HEK293 (cell line): ENCODE data around the gene CD44.

Experiments
- ZNF24 ChIP-seq: fragments of 450-650 bp; formaldehyde crosslinking; IDR thresholded peaks from 2 replicates; pipeline ENCODE4 v1.5.1; 2016; ENCODE audit warnings: missing biosample characterization, missing genetic modification characterization
- ZNF626 ChIP-seq: fragments of 450-650 bp; sonication (Bioruptor Pico); formaldehyde crosslinking; IDR thresholded peaks from 2 replicates; pipeline ENCODE4 v1.5.1; 2018; ENCODE audit warnings: missing biosample characterization, missing genetic modification characterization, inconsistent platforms

DNA sequence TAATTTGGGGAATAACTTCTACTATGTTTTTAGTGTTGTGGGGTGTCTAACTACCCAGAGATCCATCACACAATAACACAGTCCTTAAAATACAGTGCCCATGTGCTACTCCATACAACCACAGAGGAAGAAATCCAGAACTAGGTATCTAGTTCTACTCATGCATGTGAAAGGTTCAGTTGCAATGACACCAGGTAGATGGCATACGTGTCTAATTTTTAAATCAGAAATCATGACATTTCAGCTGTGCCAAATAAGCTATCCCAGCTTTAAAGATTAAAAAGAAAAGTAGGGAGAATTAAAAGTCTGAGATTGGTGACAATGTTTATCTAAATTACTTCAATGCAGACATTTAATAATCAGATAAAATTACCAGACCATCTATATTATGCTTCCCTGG is 122.2 kb downstream of the CD44 start:
- TF ChIP-seq ZNF626 (no peak), ZNF24 (no peak)
